ENCODE data around the gene ZC3H10. TPM values are rescaled to one million over a fixed set of nuclear protein-coding genes. Genes with fewer than 3 reads are reported as not detected.

ZC3H10 gene
- total RNA-seq, 1 donor from 2014 or later: 13.5 TPM

- Mint-ChIP-seq H3K36me3 (ENCODE audit: low read depth) (no peaks in the 10 kb centered on the region), H3K27me3 (ENCODE audit: insufficient read depth) (peaks cover 18% of the 10 kb centered on the region), H3K4me3 (no peak overlapping the region), H3K27ac (no peak overlapping the region), H3K4me1 (ENCODE audit: low read depth) (peaks cover 13% of the 10 kb centered on the region), H3K9me3 (no peaks in the 10 kb centered on the region)
- DNase-seq (ENCODE audit: low spot score): peak; percentile 17
- intact Hi-C loops (cut with micrococcal nuclease): no loop called here
Observed at GRCh38 chr12:56084958-56085543, 33.0 kb upstream of the ZC3H10 start.

- Mint-ChIP-seq H3K9me3 (no peaks in the 10 kb centered on the region), H3K27me3 (ENCODE audit: insufficient read depth) (peaks cover 13% of the 10 kb centered on the region), H3K36me3 (ENCODE audit: low read depth) (no peaks in the 10 kb centered on the region), H3K4me3 (no peak overlapping the region), H3K4me1 (ENCODE audit: low read depth) (peaks cover 8% of the 10 kb centered on the region), H3K27ac (no peak overlapping the region)
- no peak for DNase-seq (ENCODE audit: low spot score)
- intact Hi-C loops (cut with micrococcal nuclease): no loop called here
Observed at GRCh38 chr12:56086096-56086495, 32.0 kb upstream of the ZC3H10 start.

- no peaks in the 10 kb centered on the region for H3K36me3 Mint-ChIP-seq (ENCODE audit: low read depth)
- no peaks in the 10 kb centered on the region for H3K9me3 Mint-ChIP-seq
- no peak overlapping the region for H3K4me3 Mint-ChIP-seq
- H3K4me1 Mint-ChIP-seq (ENCODE audit: low read depth): peaks cover 6% of the 10 kb centered on the region
- H3K27ac Mint-ChIP-seq: no peak overlapping the region
- no peak for DNase-seq (ENCODE audit: low spot score)
- intact Hi-C loops (cut with micrococcal nuclease): no loop called here
- peaks cover 10% of the 10 kb centered on the region for H3K27me3 Mint-ChIP-seq (ENCODE audit: insufficient read depth)
Observed at GRCh38 chr12:56086608-56087007, 31.5 kb upstream of the ZC3H10 start.

GRCh38 chr12:56087220-56087619 is 30.8 kb upstream of the ZC3H10 start:
- peaks cover 6% of the 10 kb centered on the region for H3K27me3 Mint-ChIP-seq (ENCODE audit: insufficient read depth)
- H3K9me3 Mint-ChIP-seq: no peaks in the 10 kb centered on the region
- DNase-seq (ENCODE audit: low spot score): no peak
- peaks cover 6% of the 10 kb centered on the region for H3K4me1 Mint-ChIP-seq (ENCODE audit: low read depth)
- no peaks in the 10 kb centered on the region for H3K36me3 Mint-ChIP-seq (ENCODE audit: low read depth)
- no peak overlapping the region for H3K27ac Mint-ChIP-seq
- intact Hi-C loops (cut with micrococcal nuclease): no loop called here
- no peak overlapping the region for H3K4me3 Mint-ChIP-seq

- Mint-ChIP-seq H3K4me1 (ENCODE audit: low read depth) (peaks cover 20% of the 10 kb centered on the region), H3K27me3 (ENCODE audit: insufficient read depth) (peaks cover 13% of the 10 kb centered on the region), H3K4me3 (no peak overlapping the region), H3K36me3 (ENCODE audit: low read depth) (no peaks in the 10 kb centered on the region), H3K27ac (no peak overlapping the region), H3K9me3 (no peaks in the 10 kb centered on the region)
- no peak for DNase-seq (ENCODE audit: low spot score)
- intact Hi-C loops (cut with micrococcal nuclease): no loop called here
Observed at GRCh38 chr12:56097738-56098137, 20.3 kb upstream of the ZC3H10 start.

- H3K27me3 Mint-ChIP-seq (ENCODE audit: insufficient read depth): peaks cover 11% of the 10 kb centered on the region
- DNase-seq (ENCODE audit: low spot score): no peak
Observed at GRCh38 chr12:56098592-56098991, 19.5 kb upstream of the ZC3H10 start.

GRCh38 chr12:56099787-56100186 is 18.3 kb upstream of the ZC3H10 start:
- peaks cover 33% of the 10 kb centered on the region for H3K4me1 Mint-ChIP-seq (ENCODE audit: low read depth)
- H3K9me3 Mint-ChIP-seq: no peaks in the 10 kb centered on the region
- DNase-seq (ENCODE audit: low spot score): no peak
- peaks cover 3% of the 10 kb centered on the region for H3K36me3 Mint-ChIP-seq (ENCODE audit: low read depth)
- H3K27ac Mint-ChIP-seq: no peak overlapping the region
- H3K27me3 Mint-ChIP-seq (ENCODE audit: insufficient read depth): peaks cover 8% of the 10 kb centered on the region
- H3K4me3 Mint-ChIP-seq: no peak overlapping the region
- intact Hi-C loops (cut with micrococcal nuclease): no loop called here

More at GRCh38 chr12:56098592-56098991, 19.5 kb upstream of the ZC3H10 start:
- Mint-ChIP-seq H3K27ac (no peak overlapping the region), H3K4me3 (no peak overlapping the region), H3K36me3 (ENCODE audit: low read depth) (no peaks in the 10 kb centered on the region), H3K9me3 (no peaks in the 10 kb centered on the region), H3K4me1 (ENCODE audit: low read depth) (peaks cover 28% of the 10 kb centered on the region)
- intact Hi-C loops (cut with micrococcal nuclease): no loop called here

- DNase-seq (ENCODE audit: low spot score): no peak
- intact Hi-C loops (cut with micrococcal nuclease): no loop called here
- peak overlapping the region; percentile 28 for H3K27ac Mint-ChIP-seq
Observed at GRCh38 chr12:56101045-56101444, 17.0 kb upstream of the ZC3H10 start.

GRCh38 chr12:56102683-56103065 is 15.4 kb upstream of the ZC3H10 start:
- Mint-ChIP-seq H3K4me1 (ENCODE audit: low read depth) (peaks cover 49% of the 10 kb centered on the region), H3K27ac (peak overlapping the region; percentile 89), H3K9me3 (no peaks in the 10 kb centered on the region), H3K36me3 (ENCODE audit: low read depth) (peaks cover 25% of the 10 kb centered on the region), H3K4me3 (peak overlapping the region; percentile 98), H3K27me3 (ENCODE audit: insufficient read depth) (peaks cover 2% of the 10 kb centered on the region)
- intact Hi-C loops (cut with micrococcal nuclease): no loop called here
- DNase-seq (ENCODE audit: low spot score): no peak

More at GRCh38 chr12:56101045-56101444, 17.0 kb upstream of the ZC3H10 start:
- H3K27me3 Mint-ChIP-seq (ENCODE audit: insufficient read depth): peaks cover 8% of the 10 kb centered on the region
- H3K4me3 Mint-ChIP-seq: no peak overlapping the region
- H3K4me1 Mint-ChIP-seq (ENCODE audit: low read depth): peaks cover 41% of the 10 kb centered on the region
- peaks cover 12% of the 10 kb centered on the region for H3K36me3 Mint-ChIP-seq (ENCODE audit: low read depth)
- H3K9me3 Mint-ChIP-seq: no peaks in the 10 kb centered on the region

- intact Hi-C loops (cut with micrococcal nuclease): no loop called here
- H3K9me3 Mint-ChIP-seq: no peaks in the 10 kb centered on the region
Observed at GRCh38 chr12:56103066-56103711, 14.9 kb upstream of the ZC3H10 start.

GRCh38 chr12:56103823-56104108 is 14.3 kb upstream of the ZC3H10 start:
- H3K27me3 Mint-ChIP-seq (ENCODE audit: insufficient read depth): no peaks in the 10 kb centered on the region
- DNase-seq (ENCODE audit: low spot score): no peak
- peak overlapping the region; percentile 89 for H3K27ac Mint-ChIP-seq
- H3K4me1 Mint-ChIP-seq (ENCODE audit: low read depth): peaks cover 49% of the 10 kb centered on the region
- H3K4me3 Mint-ChIP-seq: peak overlapping the region; percentile 98
- no peaks in the 10 kb centered on the region for H3K9me3 Mint-ChIP-seq
- peaks cover 35% of the 10 kb centered on the region for H3K36me3 Mint-ChIP-seq (ENCODE audit: low read depth)
- intact Hi-C loops (cut with micrococcal nuclease): loop anchor here (1.0 kb wide), 14 partner anchors 13 to 585 kb away; partner anchors contain the start of genes DNAJC14, MYL6B, PTGES3 and RPL41

More at GRCh38 chr12:56103066-56103711, 14.9 kb upstream of the ZC3H10 start:
- Mint-ChIP-seq H3K27me3 (ENCODE audit: insufficient read depth) (no peaks in the 10 kb centered on the region), H3K4me3 (peak overlapping the region; percentile 98), H3K4me1 (ENCODE audit: low read depth) (peaks cover 49% of the 10 kb centered on the region), H3K36me3 (ENCODE audit: low read depth) (peaks cover 30% of the 10 kb centered on the region), H3K27ac (peak overlapping the region; percentile 89)
- no peak for DNase-seq (ENCODE audit: low spot score)

- Mint-ChIP-seq H3K36me3 (ENCODE audit: low read depth) (peaks cover 39% of the 10 kb centered on the region), H3K27me3 (ENCODE audit: insufficient read depth) (no peaks in the 10 kb centered on the region), H3K4me1 (ENCODE audit: low read depth) (peaks cover 49% of the 10 kb centered on the region), H3K4me3 (peak within 1 kb of the TSS; percentile 98), H3K9me3 (no peaks in the 10 kb centered on the region), H3K27ac (peak within 1 kb of the TSS; percentile 89)
- intact Hi-C loops (cut with micrococcal nuclease): loop anchor here (1.0 kb wide), 14 partner anchors 12 to 584 kb away; partner anchors contain the start of genes DNAJC14, MYL6B, PTGES3 and RPL41
- DNase-seq (ENCODE audit: low spot score): peak; percentile 99
Observed at GRCh38 chr12:56104109-56104814, 13.8 kb upstream of the ZC3H10 start, which contains the start of gene PA2G4. Gene PA2G4 (plus strand): TSS chr12:56104559. CDS start chr12:56104738, 179 bp downstream.
